Dedifferentiated amniotic fluid mesenchymal stem cell (primary cell): ENCODE measurements around the gene SAMD11.
A peak's percentile ranks its signal among the peaks of the same experiment; 100 is the strongest.

Experiments used
- DNase-seq: peaks from one replicate; pipeline ENCODE4 v3.0.0-alpha.2; 2016; ENCODE audit errors: extremely low spot score

Gene SAMD11

DNA sequence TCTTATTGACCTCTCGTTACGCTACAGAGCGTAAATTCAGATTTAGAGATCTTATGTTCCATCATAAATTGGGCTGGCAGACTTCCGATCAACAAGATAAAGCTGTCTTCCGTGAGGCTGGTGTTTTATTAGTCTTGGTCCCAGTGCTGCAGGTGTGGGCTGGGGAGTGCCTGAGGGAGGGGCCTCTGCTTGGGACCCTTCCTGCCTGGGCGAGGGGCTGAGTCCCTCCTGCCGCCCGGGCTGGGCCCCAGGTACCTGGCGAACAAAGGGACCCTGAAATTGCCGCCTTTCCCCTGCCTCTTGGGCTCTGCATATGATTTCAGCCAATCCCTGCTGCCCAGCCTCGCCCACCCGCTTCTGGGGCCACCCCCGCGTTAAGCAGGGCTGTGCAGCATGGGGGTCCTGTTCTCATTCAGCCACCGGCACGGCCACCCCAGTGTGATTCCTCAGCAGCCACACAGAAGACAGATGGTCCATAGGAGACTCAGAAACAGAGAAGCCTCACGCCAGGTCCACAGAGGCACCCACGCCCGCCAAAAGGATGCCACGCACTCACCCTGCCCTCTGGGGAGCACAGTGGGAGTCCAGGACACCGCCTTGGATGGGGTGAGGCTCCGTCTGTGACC, 6.1 kb upstream of the SAMD11 start:
- no peak for DNase-seq

GRCh38 chr1:918353-918752, 5.4 kb upstream of the SAMD11 start:
- DNase-seq, result no peak

GRCh38 chr1:918843-919242, 4.9 kb upstream of the SAMD11 start:
- DNase-seq, result no peak

DNA sequence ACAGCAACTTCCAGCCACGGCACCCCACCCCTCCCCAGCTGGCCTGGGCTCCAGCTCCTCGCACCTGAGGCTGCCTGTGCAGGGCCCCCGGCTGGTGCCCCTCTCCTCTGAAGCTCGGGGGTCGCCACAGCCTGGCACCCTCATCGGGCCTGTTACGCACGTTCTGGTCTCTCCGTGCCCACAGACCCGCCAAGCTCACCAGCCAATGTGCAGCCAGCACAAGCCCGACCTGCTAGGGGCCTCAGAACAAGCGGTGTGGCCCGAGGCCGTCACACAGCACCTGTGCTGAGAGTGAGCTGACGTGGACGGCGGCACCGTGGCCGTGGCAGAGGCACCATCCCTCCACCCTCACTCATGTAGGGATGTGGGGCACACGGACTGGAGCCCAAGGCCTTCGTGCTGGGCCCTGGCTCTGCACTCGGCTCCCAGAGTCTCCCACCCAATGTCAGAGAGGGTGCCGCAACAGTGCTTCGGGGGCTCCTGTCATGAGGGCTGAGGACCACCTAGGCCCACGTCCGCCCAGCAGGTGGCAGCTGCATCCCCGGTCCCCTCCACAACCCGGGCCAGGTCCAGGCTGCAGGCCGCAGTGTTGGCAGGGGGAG, 4.4 kb upstream of the SAMD11 start:
- DNase-seq, result no peak

DNA sequence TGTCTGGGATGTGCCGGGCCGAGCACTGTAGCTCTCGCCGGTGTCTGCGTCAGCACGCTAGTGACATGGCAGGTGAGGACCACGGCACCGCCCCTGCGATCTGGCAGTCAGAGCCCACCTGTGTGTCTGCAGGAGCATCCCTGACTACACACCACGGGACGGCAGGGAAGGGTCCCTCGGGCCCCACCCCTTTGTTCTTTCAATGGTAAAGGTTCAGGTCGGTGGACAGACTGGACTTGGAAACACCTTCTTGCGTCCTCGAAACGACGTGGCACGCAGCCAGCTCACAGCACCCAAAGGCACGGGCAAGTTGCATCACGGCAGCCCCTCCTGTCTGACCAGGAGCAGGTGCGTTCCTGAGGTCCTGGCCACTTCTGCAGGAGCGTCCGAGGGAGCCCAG, 3.7 kb upstream of the SAMD11 start:
- DNase-seq, result no peak

DNA sequence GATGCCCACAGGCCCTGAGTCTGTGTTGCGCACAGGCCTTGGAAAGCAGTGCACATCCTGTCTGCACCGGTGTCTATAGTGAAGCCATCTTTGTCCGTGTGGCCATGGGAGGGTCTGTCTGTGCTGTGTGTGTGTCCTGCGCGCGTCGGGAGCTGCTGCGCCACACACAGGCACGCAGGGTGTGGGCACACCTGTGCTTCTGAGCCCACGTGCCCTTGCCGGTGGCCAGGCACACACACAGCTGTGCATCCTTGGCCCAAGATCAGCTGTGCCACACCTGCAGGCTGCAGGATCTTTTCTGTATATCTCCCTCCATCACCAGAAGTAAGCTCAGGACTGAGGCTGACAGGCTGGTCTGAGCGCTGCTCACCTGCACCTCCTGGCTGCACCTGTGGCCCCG, 3.2 kb upstream of the SAMD11 start:
- no peak for DNase-seq

GRCh38 chr1:921011-921837, 2.5 kb upstream of the SAMD11 start:
- peak; percentile 59 for DNase-seq

GRCh38 chr1:923991-924655, 400 bp downstream of the SAMD11 start:
- DNase-seq, result no peak

DNA sequence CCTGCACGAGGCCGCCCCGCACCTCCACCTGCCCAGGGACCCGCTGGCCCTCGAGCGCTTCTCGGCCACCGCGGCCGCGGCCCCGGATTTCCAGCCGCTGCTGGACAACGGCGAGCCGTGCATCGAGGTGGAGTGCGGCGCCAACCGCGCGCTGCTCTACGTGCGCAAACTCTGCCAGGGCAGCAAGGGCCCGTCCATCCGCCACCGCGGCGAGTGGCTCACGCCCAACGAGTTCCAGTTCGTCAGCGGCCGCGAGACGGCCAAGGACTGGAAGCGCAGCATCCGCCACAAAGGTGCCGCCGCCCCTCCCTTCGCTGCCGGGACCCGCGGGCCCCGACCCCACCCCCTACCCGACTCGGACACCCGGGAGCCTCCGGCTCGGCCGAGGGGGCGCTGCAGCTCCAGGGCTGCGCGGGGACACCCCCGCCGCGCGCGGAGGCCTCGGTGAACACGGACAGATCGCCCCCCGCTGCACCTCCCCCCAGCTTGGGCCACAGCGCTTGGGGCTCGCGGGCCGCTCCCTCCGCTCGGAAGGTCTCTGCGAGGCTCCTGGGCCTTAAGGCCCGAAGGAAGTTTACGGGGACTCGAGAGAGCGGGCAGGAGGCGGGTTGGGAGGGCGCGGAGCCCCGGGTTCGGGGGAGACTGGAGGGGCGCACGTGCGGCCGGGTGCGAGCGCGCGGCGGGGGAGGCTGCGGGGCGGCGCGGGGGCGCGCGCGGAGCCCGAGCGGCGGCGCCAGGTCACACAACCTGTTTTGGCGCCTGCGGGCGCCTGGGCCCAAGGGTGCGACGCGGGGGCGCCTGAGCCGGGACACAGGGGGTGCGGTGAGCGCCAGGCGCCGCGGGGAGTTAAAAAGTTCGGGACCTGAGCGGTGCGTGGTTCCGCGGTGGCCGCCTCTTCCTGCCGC, 1.2 kb downstream of the SAMD11 start:
- DNase-seq, result no peak

GRCh38 chr1:925561-926421, 2.1 kb downstream of the SAMD11 start:
- no peak for DNase-seq

- no peak for DNase-seq
Measured at GRCh38 chr1:927234-927633, 3.5 kb downstream of the SAMD11 start.

DNA sequence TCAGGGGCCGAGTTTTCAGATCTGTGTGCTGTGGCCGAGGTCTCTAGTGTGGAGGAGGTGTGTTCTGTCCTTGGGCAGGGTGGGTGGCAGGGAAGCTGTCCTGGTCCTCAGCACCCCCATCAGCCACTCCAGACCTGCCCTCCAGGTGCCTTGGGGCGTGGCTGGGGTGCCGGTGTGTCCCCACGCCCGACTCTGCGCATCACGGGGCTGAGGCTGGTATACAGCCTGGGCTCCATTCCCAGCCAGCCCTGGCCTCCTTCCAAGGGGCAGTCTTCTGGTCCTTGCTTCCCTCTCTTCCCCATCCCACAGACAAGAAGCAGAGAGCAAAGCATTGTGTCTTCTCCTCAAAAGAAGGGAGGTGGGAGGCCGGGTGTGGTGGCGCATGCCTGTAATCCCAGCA, 4.0 kb downstream of the SAMD11 start:
- no peak for DNase-seq

GRCh38 chr1:928825-929661, 5.3 kb downstream of the SAMD11 start:
- no peak for DNase-seq

- DNase-seq, result no peak
Measured at GRCh38 chr1:929712-930632, 6.2 kb downstream of the SAMD11 start.

DNA sequence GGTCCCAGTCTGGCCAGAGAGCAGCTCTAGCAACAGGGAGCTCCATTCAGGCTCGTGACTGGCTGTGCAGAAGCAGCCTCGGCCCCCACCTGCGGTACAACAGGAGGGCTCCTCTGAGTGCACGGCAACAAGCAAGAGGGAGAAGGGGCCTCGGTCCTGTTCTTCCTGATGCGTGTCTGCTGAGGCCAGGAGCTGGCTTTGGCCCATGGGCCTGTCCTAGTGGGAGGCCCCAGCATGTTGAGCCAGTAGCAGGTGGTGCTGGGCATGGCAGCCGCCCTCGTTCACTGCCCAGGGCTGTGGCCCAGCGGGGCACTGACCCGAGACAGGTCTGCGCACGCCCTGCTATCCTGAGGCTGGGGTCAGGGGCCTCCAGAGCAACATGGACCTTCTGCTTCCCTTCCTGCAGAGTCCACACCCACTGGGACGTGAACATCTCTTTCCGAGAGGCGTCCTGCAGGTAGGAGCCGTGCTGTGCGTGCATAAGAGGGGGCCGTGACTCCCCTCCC, 7.0 kb downstream of the SAMD11 start:
- DNase-seq, result no peak

DNA sequence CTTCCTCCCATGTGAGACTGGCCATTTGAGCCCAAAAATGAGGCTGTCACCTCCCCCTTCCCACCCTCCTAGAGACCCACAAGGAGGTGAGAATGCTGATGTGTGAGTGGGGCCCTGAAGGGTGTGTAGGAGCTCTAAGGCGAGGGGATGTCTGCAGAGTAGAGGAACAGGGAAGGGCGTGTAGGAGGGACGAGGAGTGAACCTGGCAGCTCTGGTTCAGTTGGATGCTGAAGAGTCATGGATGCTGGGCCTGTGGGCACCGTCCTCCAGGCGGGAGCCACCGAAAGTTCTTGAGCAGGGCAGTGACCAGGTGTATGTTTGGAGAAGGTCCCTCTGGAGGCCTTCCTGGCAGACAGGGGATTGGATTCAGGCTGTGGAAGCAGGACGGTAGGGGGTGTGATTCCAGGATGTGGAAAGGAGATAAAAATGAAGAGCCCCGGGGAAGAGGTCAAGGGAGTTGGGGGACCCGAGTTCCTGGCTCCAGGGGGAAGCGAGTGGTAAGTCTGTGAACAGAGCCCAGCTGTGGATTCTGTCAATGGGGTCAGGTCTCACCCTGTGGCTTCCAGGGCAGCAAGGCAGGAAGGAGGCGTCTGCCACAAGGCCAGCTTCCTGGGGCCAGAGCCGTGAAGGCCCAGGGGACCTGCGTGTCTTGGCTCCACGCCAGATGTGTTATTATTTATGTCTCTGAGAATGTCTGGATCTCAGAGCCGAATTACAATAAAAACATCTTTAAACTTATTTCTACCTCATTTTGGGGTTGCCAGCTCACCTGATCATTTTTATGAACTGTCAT, 7.9 kb downstream of the SAMD11 start:
- no peak for DNase-seq

DNA sequence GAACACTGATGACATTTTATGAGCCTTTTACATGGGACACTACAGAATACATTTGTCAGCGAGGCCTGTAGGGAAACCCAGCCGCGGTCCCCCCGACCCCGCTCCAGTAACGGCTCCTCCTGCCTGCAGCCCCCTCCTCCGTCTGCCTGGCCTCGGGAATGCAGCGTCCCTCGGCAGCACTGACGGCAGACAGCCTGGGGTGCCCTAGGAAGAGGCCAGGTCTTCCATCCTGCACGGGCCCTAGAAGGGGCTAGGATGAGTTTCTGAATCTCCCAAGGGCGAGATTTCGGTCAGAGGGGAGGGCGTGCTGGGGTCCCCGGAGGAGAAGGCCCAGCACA, 8.4 kb downstream of the SAMD11 start:
- no peak for DNase-seq
